OCI-LY7 (cell line): Measurements from ENCODE around the gene PRCD. TPM values are rescaled to one million over a fixed set of nuclear protein-coding genes. Genes with fewer than 3 reads are reported as not detected.

Source experiments
- BruUV-seq: library from RNA; stranded (reverse); fragments of 400-500 nt; replicated peaks from 2 replicates; lab custom pipeline; 2021; lab: Mats Ljungman, UMichigan
- CTCF ChIA-PET: fragments of 300-600 bp; sonication (Branson Sonifier 250); formaldehyde crosslinking; loops from one replicate; lab custom pipeline; 2022; ENCODE audit warnings: antibody characterized with exemption; ENCODE audit not compliant: unreplicated experiment; lab: Charles Lee
- POLR2A ChIA-PET: fragments of 300-600 bp; sonication (Branson Sonifier 250); formaldehyde crosslinking; loops from one replicate; lab custom pipeline; 2022; ENCODE audit warnings: antibody characterized with exemption; lab: Charles Lee
- DNase-seq: peaks from one replicate; pipeline ENCODE4 v3.0.0-alpha.2; 2015; ENCODE audit warnings: low spot score
- H2AFZ ChIP-seq: fragments of 200-600 bp; sonication (generic), shearing (Covaris generic); 2 replicates; pipeline ENCODE4 v1.6.1; 2014; ENCODE audit warnings: mild to moderate bottlenecking, antibody characterized with exemption, low read length, moderate library complexity
- H3K27ac ChIP-seq: fragments of 200-600 bp; sonication (generic); 2 replicates; pipeline ENCODE4 v1.5.1; 2014; ENCODE audit warnings: mixed run types, low read depth, mild to moderate bottlenecking, moderate library complexity, low read length, inconsistent platforms; ENCODE audit not compliant: poor library complexity, severe bottlenecking
- H3K36me3 ChIP-seq: fragments of 200-600 bp; sonication (generic); 2 replicates; pipeline ENCODE4 v1.6.1; 2014; ENCODE audit warnings: mild to moderate bottlenecking, antibody characterized with exemption, low read length, moderate library complexity, mixed read lengths; ENCODE audit not compliant: insufficient read depth
- H3K4me1 ChIP-seq: fragments of 200-600 bp; sonication (generic); 2 replicates; pipeline ENCODE4 v1.5.1; 2014; ENCODE audit warnings: mild to moderate bottlenecking, low read length; ENCODE audit not compliant: insufficient read depth, poor library complexity, severe bottlenecking
- H3K4me2 ChIP-seq: fragments of 200-600 bp; sonication (generic); 2 replicates; pipeline ENCODE4 v1.6.1; 2014; ENCODE audit warnings: mild to moderate bottlenecking, low read length
- H3K4me3 ChIP-seq: fragments of 200-600 bp; sonication (generic); 2 replicates; pipeline ENCODE4 v1.5.1; 2014; ENCODE audit warnings: mild to moderate bottlenecking, low read depth, low read length; ENCODE audit not compliant: poor library complexity, severe bottlenecking
- H3K79me2 ChIP-seq: fragments of 200-600 bp; sonication (generic); 2 replicates; pipeline ENCODE4 v1.6.1; 2016; ENCODE audit warnings: low read depth, mild to moderate bottlenecking, low read length, moderate library complexity, mixed read lengths; ENCODE audit not compliant: insufficient read depth
- H3K9me2 ChIP-seq: fragments of 200-600 bp; sonication (generic); 2 replicates; pipeline ENCODE4 v1.6.1; 2016; ENCODE audit warnings: mild to moderate bottlenecking, low read length, mixed read lengths; ENCODE audit not compliant: insufficient read depth
- H3K9me3 ChIP-seq: fragments of 200-600 bp; sonication (generic); 2 replicates; pipeline ENCODE4 v1.6.1; 2014; ENCODE audit warnings: mild to moderate bottlenecking, mixed run types, low read length, mixed read lengths
- H4K20me1 ChIP-seq: fragments of 200-600 bp; sonication (generic); 2 replicates; pipeline ENCODE4 v1.6.1; 2014; ENCODE audit warnings: mild to moderate bottlenecking, antibody characterized with exemption, low read length, moderate library complexity, mixed read lengths; ENCODE audit not compliant: insufficient read depth
- EZH2phosphoT487 ChIP-seq: fragments of 200-600 bp; sonication (generic); IDR thresholded peaks from 2 replicates; pipeline ENCODE4 v1.6.1; 2018; ENCODE audit warnings: low read depth, borderline replicate concordance, mild to moderate bottlenecking, mixed run types, antibody characterized with exemption, low read length, moderate library complexity, mixed read lengths
- intact Hi-C: fragments of 100-400 bp; cut with micrococcal nuclease; formaldehyde crosslinking; loops from one replicate; pipeline ENCODE4 v1.10.0; 2022; ENCODE audit not compliant: unreplicated experiment
- total RNA-seq, 2 experiments: library from RNA; depleted of rRNA in 1 of 2; stranded (reverse); fragments of >200 nt in 1 of 2; shearing (Covaris generic) in 1 of 2; gene quantifications; 2 replicates each; pipeline ENCODE4 v1.2.3, GENCODE V29; 2014 to 2022
- TF ChIP-seq, protein P1 (sequence below): fragments of 200-600 bp; sonication (generic); conservative IDR thresholded peaks from 2 replicates; pipeline ENCODE4 v1.5.1; 2014; ENCODE audit warnings: mild to moderate bottlenecking, antibody characterized with exemption, low read length, moderate library complexity, mixed read lengths

The PRCD gene
- total RNA-seq, 2 experiments from 2014 or later: 5.7 to 15.9 TPM

DNA sequence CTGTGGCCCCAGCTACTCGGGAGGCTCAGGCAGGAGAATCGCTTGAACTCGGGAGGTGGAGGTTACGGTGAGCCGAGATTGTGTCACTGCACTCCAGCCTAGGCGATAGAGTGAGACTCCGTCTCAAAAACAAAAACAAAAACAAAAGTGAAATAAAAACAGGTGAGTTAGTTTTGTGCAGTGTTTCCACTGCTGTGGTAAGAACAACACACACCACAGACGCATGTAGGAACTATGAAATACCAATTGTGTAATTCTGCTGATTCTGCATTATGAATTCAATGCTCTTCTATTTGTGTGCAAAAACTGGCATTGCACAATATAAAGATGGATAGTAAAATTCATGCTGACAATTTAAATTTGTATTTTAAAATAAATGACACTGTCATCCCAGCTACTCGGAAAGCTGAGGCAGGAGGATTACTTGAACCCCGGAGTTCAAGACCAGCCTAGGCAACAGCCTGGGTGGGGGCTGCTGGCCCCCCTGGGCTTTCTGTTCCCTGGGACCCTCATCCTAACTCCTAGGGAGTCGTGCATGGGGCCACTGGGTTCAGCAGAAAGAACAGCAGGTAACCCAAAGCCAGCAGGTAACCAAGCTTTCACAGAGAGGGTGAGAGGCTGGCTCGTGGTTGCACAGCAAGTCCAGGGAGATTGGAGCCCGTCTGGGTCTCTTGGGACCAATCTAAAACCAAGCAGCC lies 28.0 kb upstream of the PRCD start:
- TF ChIP-seq, protein P1, sequence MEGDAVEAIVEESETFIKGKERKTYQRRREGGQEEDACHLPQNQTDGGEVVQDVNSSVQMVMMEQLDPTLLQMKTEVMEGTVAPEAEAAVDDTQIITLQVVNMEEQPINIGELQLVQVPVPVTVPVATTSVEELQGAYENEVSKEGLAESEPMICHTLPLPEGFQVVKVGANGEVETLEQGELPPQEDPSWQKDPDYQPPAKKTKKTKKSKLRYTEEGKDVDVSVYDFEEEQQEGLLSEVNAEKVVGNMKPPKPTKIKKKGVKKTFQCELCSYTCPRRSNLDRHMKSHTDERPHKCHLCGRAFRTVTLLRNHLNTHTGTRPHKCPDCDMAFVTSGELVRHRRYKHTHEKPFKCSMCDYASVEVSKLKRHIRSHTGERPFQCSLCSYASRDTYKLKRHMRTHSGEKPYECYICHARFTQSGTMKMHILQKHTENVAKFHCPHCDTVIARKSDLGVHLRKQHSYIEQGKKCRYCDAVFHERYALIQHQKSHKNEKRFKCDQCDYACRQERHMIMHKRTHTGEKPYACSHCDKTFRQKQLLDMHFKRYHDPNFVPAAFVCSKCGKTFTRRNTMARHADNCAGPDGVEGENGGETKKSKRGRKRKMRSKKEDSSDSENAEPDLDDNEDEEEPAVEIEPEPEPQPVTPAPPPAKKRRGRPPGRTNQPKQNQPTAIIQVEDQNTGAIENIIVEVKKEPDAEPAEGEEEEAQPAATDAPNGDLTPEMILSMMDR: no peak
- no peak for TF ChIP-seq EZH2phosphoT487
- POLR2A ChIA-PET: interaction anchor here (2.0 kb wide), 1 partner anchor 17 kb away, joined by 6 read pairs; no protein-coding TSS in a partner anchor
- Histone ChIP-seq H2AFZ (no peak overlapping the region), H3K79me2 (no peaks in the 10 kb centered on the region), H3K9me2 (no peaks in the 10 kb centered on the region), H3K4me2 (no peak overlapping the region), H3K9me3 (no peaks in the 10 kb centered on the region), H3K36me3 (no peaks in the 10 kb centered on the region), H3K4me1 (peaks cover 15% of the 10 kb centered on the region), H4K20me1 (no peaks in the 10 kb centered on the region), H3K27ac (no peak overlapping the region), H3K4me3 (no peak overlapping the region)
- intact Hi-C loops: no loop called here
- CTCF ChIA-PET: interaction anchor here (0.7 to 1.3 kb wide), 2 partner anchors 18 to 58 kb away, joined by 3 read pairs; partner anchors contain the start of gene UBE2O
- no peak for DNase-seq
- BruUV-seq: no TSS peak

DNA sequence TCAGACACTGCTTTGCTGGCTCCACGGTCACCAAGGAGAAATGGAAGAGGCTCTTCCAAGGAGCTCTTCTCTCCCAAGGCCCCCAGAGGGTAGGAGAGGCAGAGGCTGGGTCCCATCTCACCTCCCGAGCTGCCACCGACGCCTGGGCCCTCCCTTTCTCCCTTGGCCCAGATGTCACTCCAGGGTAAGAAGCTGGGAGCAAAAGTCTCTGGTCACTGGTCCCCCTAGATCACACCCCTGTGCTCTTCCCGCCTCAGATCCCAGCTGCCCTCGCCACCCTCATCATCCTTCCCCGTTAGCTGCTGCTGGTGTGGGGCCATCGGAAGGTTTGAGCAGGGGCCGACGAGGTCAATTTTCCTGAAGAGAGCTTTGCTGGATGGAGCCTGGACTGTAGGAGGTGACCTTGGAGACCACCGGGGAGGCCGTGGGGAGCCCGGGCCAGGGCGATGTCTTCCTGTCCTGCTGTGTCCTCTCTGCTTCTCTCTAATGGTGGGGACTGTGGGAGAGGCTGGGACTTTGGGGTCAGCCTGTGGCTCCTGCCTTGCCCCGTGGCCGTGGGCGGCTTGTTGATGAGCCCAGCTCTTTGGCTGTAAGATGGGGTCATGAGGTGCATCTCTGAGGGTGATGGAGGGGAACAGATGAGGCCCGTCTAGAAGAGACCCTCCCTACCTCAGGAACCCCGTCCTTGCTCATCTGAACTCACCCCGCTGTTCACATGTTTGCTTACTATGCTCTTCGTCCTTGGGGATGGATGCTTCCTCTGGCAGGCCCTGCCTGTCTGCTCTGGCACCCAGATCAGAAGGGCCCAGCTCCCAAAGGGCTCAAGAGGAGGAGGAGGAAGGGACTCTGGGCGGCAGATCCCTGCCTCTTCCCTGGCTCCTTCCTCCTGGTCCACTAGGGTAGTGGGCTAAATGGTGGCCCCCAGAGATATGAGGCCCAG lies 27.2 kb upstream of the PRCD start:
- intact Hi-C loops: no loop called here
- Histone ChIP-seq H3K4me1 (peaks cover 10% of the 10 kb centered on the region), H3K9me3 (no peaks in the 10 kb centered on the region), H3K4me2 (no peak overlapping the region), H3K36me3 (no peaks in the 10 kb centered on the region), H3K27ac (no peak overlapping the region), H4K20me1 (no peaks in the 10 kb centered on the region), H3K4me3 (no peak overlapping the region), H2AFZ (no peak overlapping the region), H3K9me2 (no peaks in the 10 kb centered on the region), H3K79me2 (no peaks in the 10 kb centered on the region)
- ChIA-PET CTCF (interaction anchor here (0.7 to 1.3 kb wide), 2 partner anchors 18 to 59 kb away, joined by 3 read pairs; partner anchors contain the start of gene UBE2O), POLR2A (interaction anchor here (2.0 kb wide), 1 partner anchor 16 kb away, joined by 6 read pairs; no protein-coding TSS in a partner anchor)
- DNase-seq: no peak
- no TSS peak for BruUV-seq
- no peak for TF ChIP-seq EZH2phosphoT487
- TF ChIP-seq, protein P1: no peak
